Fibroblast of lung (primary cell): Measurements from ENCODE around the gene CMIP.

ENCODE experiments used
- CTCF ChIP-seq, 2 donors: IDR thresholded peaks in 1 of 2; conservative IDR thresholded peaks in 1 of 2; 1 replicate in 1 of 2; 2 replicates in 1 of 2; pipeline ENCODE4 v1.5.1; 2011 to 2012; ENCODE audit warnings: low read length in 2 of 2, control low read depth in 1 of 2, inconsistent platforms in 1 of 2, low read depth in 1 of 2, mild to moderate bottlenecking in 1 of 2
- EZH2 ChIP-seq: IDR thresholded peaks from 2 replicates; pipeline ENCODE4 v1.5.1; 2012; ENCODE audit warnings: low read length, control low read depth, mild to moderate bottlenecking; ENCODE audit errors: missing control alignments

GRCh38 chr16:81576696-81577095 is 132.1 kb downstream of the CMIP start:
- no peak for TF ChIP-seq CTCF (conservative IDR thresholded peaks at IDR 0.05 in 1 of 2, IDR thresholded peaks at IDR 0.05 in 1 of 2; ENCODE audit: low read depth in 1 of 2, low read length in 2 of 2)
- TF ChIP-seq EZH2, result no peak
